ENCODE results near the gene PIK3R1.
"Not testable (repeated sequence)": the region's sequence is repeated elsewhere in the genome, so short reads cannot be mapped to it uniquely, and the experiment has no call there.

GRCh38 chr5:68235229-68235628 lies 19.7 kb downstream of the PIK3R1 start:
- not testable (repeated sequence) for TF ChIP-seq CTCF, POLR2A (IDR thresholded peaks at IDR 0.05)
